HL-60/S4 (cell line): ENCODE measurements around the gene ZNF385B.

Experiments
- in situ Hi-C: fragments of 300-500 bp; cut with MboI; formaldehyde crosslinking; loops from 2 replicates; pipeline ENCODE4 v1.14.3; 2022; ENCODE audit warnings: low sequenced_read_pairs

The ZNF385B gene

GRCh38 chr2:179691235-179691634 lies 170.2 kb downstream of the ZNF385B start:
- in situ Hi-C loops = no loop called here

- in situ Hi-C loops = no loop called here
Observed at GRCh38 chr2:179686718-179687342, 174.6 kb downstream of the ZNF385B start.

- in situ Hi-C loops = no loop called here
Observed at GRCh38 chr2:179686069-179686468, 175.3 kb downstream of the ZNF385B start.

GRCh38 chr2:179685146-179685545 lies 176.3 kb downstream of the ZNF385B start:
- in situ Hi-C loops = no loop called here

- in situ Hi-C loops = no loop called here
Observed at GRCh38 chr2:179682756-179683155, 178.7 kb downstream of the ZNF385B start.

GRCh38 chr2:179677746-179678505 lies 183.5 kb downstream of the ZNF385B start:
- in situ Hi-C loops = no loop called here

GRCh38 chr2:179677077-179677688 lies 184.2 kb downstream of the ZNF385B start:
- in situ Hi-C loops = no loop called here

GRCh38 chr2:179675435-179675834 lies 186.0 kb downstream of the ZNF385B start:
- in situ Hi-C loops = no loop called here

- in situ Hi-C loops = no loop called here
Observed at GRCh38 chr2:179671043-179671981, 190.1 kb downstream of the ZNF385B start.

GRCh38 chr2:179669196-179669595 lies 192.2 kb downstream of the ZNF385B start:
- in situ Hi-C loops = no loop called here

GRCh38 chr2:179664972-179665812 lies 196.2 kb downstream of the ZNF385B start:
- in situ Hi-C loops = no loop called here

- in situ Hi-C loops = no loop called here
Observed at GRCh38 chr2:179661986-179662385, 199.4 kb downstream of the ZNF385B start.

- in situ Hi-C loops = no loop called here
Observed at GRCh38 chr2:179657068-179657595, 204.3 kb downstream of the ZNF385B start.

GRCh38 chr2:179655627-179656026 lies 205.8 kb downstream of the ZNF385B start:
- in situ Hi-C loops = no loop called here

GRCh38 chr2:179654806-179655205 lies 206.6 kb downstream of the ZNF385B start:
- in situ Hi-C loops = no loop called here

- in situ Hi-C loops = no loop called here
Observed at GRCh38 chr2:179652296-179652695, 209.1 kb downstream of the ZNF385B start.

GRCh38 chr2:179650420-179650819 lies 211.0 kb downstream of the ZNF385B start:
- in situ Hi-C loops = no loop called here

GRCh38 chr2:179646862-179647587 lies 214.4 kb downstream of the ZNF385B start:
- in situ Hi-C loops = no loop called here

- in situ Hi-C loops = no loop called here
Observed at GRCh38 chr2:179646173-179646769, 215.1 kb downstream of the ZNF385B start.
